Measurements from ENCODE around the gene GMDS.
"Not testable (repeated sequence)": the region's sequence is repeated elsewhere in the genome, so short reads cannot be mapped to it uniquely, and the experiment has no call there.

The GMDS gene

GRCh38 chr6:1708122-1708521 is 537.3 kb downstream of the GMDS start:
- DNase-seq (ENCODE audit: low spot score): no peak

- DNase-seq (ENCODE audit: low spot score): no peak
Measured at GRCh38 chr6:1705630-1706029, 539.8 kb downstream of the GMDS start.

GRCh38 chr6:1705183-1705582 is 540.2 kb downstream of the GMDS start:
- DNase-seq (ENCODE audit: low spot score): no peak

- no peak for DNase-seq (ENCODE audit: low spot score)
Measured at GRCh38 chr6:1704711-1705110, 540.7 kb downstream of the GMDS start.

GRCh38 chr6:1703923-1704322 is 541.5 kb downstream of the GMDS start:
- DNase-seq (ENCODE audit: low spot score): no peak

- DNase-seq (ENCODE audit: low spot score): no peak
Measured at GRCh38 chr6:1703091-1703855, 542.1 kb downstream of the GMDS start.

- no peak for DNase-seq (ENCODE audit: low spot score)
Measured at GRCh38 chr6:1702580-1703051, 542.8 kb downstream of the GMDS start.

- DNase-seq (ENCODE audit: low spot score): no peak
Measured at GRCh38 chr6:1701668-1702353, 543.6 kb downstream of the GMDS start.

GRCh38 chr6:1700278-1700967 is 545.0 kb downstream of the GMDS start:
- no peak for DNase-seq (ENCODE audit: low spot score)

GRCh38 chr6:1698527-1698926 is 546.9 kb downstream of the GMDS start:
- DNase-seq (ENCODE audit: low spot score): no peak

- DNase-seq (ENCODE audit: low spot score): no peak
Measured at GRCh38 chr6:1697688-1698351, 547.6 kb downstream of the GMDS start.

- DNase-seq (ENCODE audit: low spot score): no peak
Measured at GRCh38 chr6:1696463-1696850, 548.9 kb downstream of the GMDS start.

- no peak for DNase-seq (ENCODE audit: low spot score)
Measured at GRCh38 chr6:1695546-1696462, 549.6 kb downstream of the GMDS start.

- not testable (repeated sequence) for DNase-seq (ENCODE audit: low spot score)
Measured at GRCh38 chr6:1691828-1692227, 553.6 kb downstream of the GMDS start.

GRCh38 chr6:1690656-1691055 is 554.7 kb downstream of the GMDS start:
- DNase-seq (ENCODE audit: low spot score): not testable (repeated sequence)

GRCh38 chr6:1689141-1689540 is 556.3 kb downstream of the GMDS start:
- DNase-seq (ENCODE audit: low spot score): no peak

- no peak for DNase-seq (ENCODE audit: low spot score)
Measured at GRCh38 chr6:1688396-1688795, 557.0 kb downstream of the GMDS start.

GRCh38 chr6:1687402-1687801 is 558.0 kb downstream of the GMDS start:
- no peak for DNase-seq (ENCODE audit: low spot score)

GRCh38 chr6:1686117-1687098 is 559.0 kb downstream of the GMDS start:
- DNase-seq (ENCODE audit: low spot score): no peak

GRCh38 chr6:1679688-1680068 is 565.7 kb downstream of the GMDS start:
- DNase-seq (ENCODE audit: low spot score): no peak
